Measurements from ENCODE around the gene IFITM10. TPM values are rescaled to one million over a fixed set of nuclear protein-coding genes. Genes with fewer than 3 reads are reported as not detected.

Gene IFITM10
- total RNA-seq, 1 experiment from 2014 or later: 0.59 TPM

DNA sequence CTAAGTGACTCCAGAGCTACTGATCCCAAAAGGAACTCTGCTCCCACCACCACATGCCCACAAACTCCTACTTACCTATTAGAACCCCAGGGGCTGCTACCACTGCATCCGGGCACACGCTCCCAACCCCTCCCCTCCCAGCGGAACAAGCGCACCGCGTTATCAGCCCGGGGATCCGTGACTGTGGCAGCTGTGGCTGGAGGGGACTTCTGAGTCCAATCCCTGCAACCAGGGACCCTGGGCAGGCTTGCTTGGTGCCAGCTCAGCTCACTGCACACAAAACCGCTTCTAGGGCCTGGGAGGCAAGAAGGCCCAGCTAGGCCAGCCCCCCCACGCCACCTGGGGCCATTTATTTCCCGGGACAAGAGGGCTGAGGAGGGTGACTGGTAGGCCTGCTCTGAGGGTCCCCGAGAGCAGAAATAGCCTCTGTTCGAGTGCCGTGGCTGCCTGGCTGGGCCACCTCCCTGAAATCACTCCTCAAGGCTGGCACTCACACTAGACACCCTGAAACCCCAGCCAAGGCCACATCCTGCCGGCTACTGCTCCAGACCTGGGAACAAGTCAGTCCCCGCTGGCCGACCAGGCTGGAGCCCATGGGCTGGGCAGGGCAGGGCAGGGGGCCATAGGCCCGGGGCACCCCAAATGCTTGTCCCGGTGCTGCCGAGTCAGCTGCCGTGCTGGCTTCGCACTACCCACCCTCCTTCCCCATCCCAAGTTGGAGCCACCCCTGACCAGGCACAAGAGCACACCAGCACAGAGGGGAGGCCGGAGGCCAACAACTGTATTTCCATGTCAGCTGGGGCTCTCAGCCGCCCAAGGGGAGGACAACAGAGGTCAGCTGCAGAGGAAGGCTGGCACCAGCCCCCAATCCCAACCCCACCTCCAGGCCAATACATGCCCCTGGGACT, 1.9 kb upstream of the IFITM10 start:
- H3K4me3 Mint-ChIP-seq: no peak overlapping the region
- Histone ChIP-seq H4K20me1 (ENCODE audit: control insufficient read depth, insufficient read depth, insufficient read length) (no peaks in the 10 kb centered on the region), H3K23ac (ENCODE audit: insufficient read length, low read depth, low read length) (no peak overlapping the region), H2BK5ac (ENCODE audit: insufficient read length, low read length) (no peak overlapping the region), H2BK12ac (ENCODE audit: insufficient read length, low read depth, low read length) (no peak overlapping the region), H3K79me1 (ENCODE audit: insufficient read depth, low read depth, low read length, poor library complexity, severe bottlenecking) (no peaks in the 10 kb centered on the region), H4K5ac (ENCODE audit: insufficient read length, low read depth, low read length) (no peak overlapping the region), H3K14ac (ENCODE audit: insufficient read depth, low read length) (no peak overlapping the region), H3K23me2 (ENCODE audit: insufficient read length, low read depth, low read length, poor library complexity, severe bottlenecking) (peaks cover 5% of the 10 kb centered on the region), H3K56ac (ENCODE audit: insufficient read length, low read depth, low read length) (no peak overlapping the region), H3K9ac (ENCODE audit: extremely low read depth, insufficient read length, low read length) (no peak overlapping the region), H3K4ac (ENCODE audit: low read depth, low read length) (no peak overlapping the region), H3K27me3 (ENCODE audit: insufficient read depth, low read length) (peaks cover 16% of the 10 kb centered on the region; the same call in 1 of the 2 replicates), H2AK5ac (ENCODE audit: insufficient read length, low read length) (no peak overlapping the region), H2AFZ (ENCODE audit: low read length) (no peak overlapping the region), H2BK15ac (ENCODE audit: low read depth, low read length) (no peak overlapping the region), H3K79me2 (ENCODE audit: insufficient read depth, low read length) (no peaks in the 10 kb centered on the region), H3T11ph (ENCODE audit: low read length) (no peak overlapping the region), H2BK20ac (ENCODE audit: low read depth, low read length, poor library complexity, severe bottlenecking) (no peak overlapping the region), H3K4me2 (ENCODE audit: insufficient read depth, insufficient read length, low read length) (no peak overlapping the region), H3K27ac (ENCODE audit: insufficient read length, low read depth, low read length) (no peak overlapping the region), H3K9me3 (ENCODE audit: control insufficient read depth, low read depth, low read length) (no peaks in the 10 kb centered on the region), H2BK120ac (ENCODE audit: low read depth, low read length, poor library complexity, severe bottlenecking) (no peak overlapping the region), H3K18ac (ENCODE audit: insufficient read length, low read depth, low read length) (no peak overlapping the region), H3K4me1 (ENCODE audit: insufficient read depth, low read length) (no peaks in the 10 kb centered on the region; the same call in 1 of the 2 replicates), H4K91ac (ENCODE audit: insufficient read length, low read depth, low read length) (no peak overlapping the region), H4K8ac (replicated peaks; ENCODE audit: insufficient read length, low read depth, low read length) (no peak overlapping the region)
- WGBS (ENCODE audit: extremely low coverage, insufficient read length, low lambda C conversion rate): no CpG with 5 or more reads among the region's 24 CpGs
- no peak for DNase-seq
- TF ChIP-seq, protein P1, sequence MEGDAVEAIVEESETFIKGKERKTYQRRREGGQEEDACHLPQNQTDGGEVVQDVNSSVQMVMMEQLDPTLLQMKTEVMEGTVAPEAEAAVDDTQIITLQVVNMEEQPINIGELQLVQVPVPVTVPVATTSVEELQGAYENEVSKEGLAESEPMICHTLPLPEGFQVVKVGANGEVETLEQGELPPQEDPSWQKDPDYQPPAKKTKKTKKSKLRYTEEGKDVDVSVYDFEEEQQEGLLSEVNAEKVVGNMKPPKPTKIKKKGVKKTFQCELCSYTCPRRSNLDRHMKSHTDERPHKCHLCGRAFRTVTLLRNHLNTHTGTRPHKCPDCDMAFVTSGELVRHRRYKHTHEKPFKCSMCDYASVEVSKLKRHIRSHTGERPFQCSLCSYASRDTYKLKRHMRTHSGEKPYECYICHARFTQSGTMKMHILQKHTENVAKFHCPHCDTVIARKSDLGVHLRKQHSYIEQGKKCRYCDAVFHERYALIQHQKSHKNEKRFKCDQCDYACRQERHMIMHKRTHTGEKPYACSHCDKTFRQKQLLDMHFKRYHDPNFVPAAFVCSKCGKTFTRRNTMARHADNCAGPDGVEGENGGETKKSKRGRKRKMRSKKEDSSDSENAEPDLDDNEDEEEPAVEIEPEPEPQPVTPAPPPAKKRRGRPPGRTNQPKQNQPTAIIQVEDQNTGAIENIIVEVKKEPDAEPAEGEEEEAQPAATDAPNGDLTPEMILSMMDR (conservative IDR thresholded peaks at IDR 0.05): no peak
- peaks cover 3 to 17% (median 14%) of the 10 kb centered on the region in 3 experiments for H3K36me3 Mint-ChIP-seq (ENCODE audit: insufficient read depth in 1 of 3, low read depth in 3 of 3)
- H3K4me1 Mint-ChIP-seq: peaks cover 12 to 15% of the 10 kb centered on the region in 2 experiments
- H3K9me3 Mint-ChIP-seq: no peaks in the 10 kb centered on the region
- no peak overlapping the region for H3K27ac Mint-ChIP-seq
- H3K27me3 Mint-ChIP-seq (ENCODE audit: low read depth): peaks cover 32% of the 10 kb centered on the region

Data from H9 (cell line).